Measurements from ENCODE around the gene CYB5R4.
A peak's percentile ranks its signal among the peaks of the same experiment; 100 is the strongest.

The CYB5R4 gene, protein sequence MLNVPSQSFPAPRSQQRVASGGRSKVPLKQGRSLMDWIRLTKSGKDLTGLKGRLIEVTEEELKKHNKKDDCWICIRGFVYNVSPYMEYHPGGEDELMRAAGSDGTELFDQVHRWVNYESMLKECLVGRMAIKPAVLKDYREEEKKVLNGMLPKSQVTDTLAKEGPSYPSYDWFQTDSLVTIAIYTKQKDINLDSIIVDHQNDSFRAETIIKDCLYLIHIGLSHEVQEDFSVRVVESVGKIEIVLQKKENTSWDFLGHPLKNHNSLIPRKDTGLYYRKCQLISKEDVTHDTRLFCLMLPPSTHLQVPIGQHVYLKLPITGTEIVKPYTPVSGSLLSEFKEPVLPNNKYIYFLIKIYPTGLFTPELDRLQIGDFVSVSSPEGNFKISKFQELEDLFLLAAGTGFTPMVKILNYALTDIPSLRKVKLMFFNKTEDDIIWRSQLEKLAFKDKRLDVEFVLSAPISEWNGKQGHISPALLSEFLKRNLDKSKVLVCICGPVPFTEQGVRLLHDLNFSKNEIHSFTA

DNA sequence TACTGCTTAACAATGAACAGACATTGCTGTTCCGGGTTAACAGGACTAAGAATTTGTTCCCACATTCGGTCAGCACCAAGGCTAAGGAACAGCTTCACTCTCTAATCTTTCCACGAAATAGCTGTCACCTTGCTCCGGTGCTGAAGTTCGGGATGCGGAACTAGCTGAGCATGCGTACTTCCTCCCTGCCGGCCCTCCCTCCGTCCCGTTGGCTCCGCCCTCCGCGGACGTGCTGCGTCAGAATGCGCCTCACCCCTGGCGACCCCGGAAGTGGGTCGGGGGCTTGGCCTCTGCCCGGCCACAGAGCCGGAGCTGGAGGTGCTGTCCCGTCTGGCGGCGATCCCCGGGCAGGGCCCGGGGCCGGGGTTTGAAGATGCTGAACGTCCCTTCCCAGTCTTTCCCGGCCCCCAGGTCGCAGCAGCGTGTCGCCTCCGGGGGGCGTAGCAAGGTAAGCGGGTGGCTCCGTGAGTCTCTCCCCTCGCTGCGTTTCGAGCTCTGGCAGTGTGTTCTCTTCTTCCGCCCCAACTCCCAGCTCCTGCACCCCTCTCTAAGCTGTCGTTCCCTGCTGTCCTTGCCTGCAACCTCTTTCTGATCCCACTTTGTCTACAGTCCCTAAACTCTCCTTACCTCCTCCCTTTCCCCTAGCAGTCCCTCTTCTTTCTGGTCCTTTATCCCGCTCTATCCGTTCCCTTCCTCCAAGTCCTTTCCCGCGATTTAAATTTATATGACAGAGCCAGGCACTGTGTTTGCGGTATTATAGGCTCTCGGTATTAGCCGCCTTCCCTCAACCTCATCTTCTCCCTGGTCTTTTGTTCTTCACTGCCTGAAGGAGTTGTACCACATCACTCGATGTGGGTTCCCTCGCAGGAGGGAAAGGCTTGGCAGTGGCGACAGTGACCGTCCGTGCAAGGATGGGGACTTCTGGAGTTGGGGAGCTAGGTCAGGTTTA lies at the start of gene CYB5R4:
Gene CYB5R4 (plus strand): TSS at position 280 of the 949 bp plus-strand sequence. CDS start 94 bp downstream, at position 374.
- peak within 1 kb of the TSS; percentile 89 for H3K4me3 ChIP-seq (ENCODE audit: low read depth, low read length)

DNA sequence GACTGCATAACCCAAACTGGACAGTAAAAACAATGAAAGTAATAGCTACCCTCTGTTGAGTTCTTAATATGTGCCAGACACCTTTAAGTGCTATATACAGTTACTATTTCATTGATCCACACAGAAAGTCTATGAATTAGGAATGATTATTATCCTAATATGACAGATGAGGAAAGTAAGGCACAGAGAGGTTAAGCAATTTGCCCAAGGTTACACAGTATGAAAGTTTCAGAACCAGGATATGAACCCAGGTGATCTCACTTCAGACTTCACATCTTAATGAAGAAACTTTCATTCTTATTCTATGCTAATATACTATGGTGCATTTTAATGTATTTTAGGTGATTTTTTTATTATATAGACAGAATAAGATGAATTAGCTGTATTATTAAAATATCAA lies 46.9 kb upstream of the CYB5R4 start:
- no peak overlapping the region for H3K4me3 ChIP-seq (ENCODE audit: low read depth, low read length)

DNA sequence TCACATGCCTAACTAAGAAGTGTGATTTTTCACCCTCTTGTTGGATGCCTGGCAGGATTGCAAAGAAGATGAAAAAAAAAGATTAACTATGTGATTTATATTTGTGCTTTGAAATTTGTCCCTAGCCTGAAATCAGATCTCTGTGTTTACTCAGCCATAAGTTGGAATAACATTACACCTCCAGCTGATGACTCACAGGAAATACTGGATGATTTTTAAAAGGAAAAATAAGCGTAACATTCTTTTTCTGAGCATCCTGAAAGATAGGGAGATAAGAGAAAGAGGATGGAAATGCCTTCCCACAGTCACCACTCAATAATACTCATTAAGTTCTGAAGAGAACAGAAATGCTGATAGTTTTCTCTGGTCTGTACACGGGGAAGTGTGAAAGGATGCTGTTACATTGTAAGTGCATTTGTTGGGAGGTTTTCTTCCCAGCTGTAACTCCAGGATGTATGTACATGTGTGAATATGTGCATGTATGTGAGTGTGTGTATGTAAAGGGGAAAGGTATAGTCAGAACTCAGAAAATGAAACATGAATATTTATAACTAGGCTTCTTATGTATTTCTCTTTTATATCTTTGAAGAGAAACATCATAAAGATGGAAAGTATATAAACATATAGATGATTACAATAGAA lies 43.7 kb upstream of the CYB5R4 start:
- no peak overlapping the region for H3K4me3 ChIP-seq (ENCODE audit: low read depth, low read length)

DNA sequence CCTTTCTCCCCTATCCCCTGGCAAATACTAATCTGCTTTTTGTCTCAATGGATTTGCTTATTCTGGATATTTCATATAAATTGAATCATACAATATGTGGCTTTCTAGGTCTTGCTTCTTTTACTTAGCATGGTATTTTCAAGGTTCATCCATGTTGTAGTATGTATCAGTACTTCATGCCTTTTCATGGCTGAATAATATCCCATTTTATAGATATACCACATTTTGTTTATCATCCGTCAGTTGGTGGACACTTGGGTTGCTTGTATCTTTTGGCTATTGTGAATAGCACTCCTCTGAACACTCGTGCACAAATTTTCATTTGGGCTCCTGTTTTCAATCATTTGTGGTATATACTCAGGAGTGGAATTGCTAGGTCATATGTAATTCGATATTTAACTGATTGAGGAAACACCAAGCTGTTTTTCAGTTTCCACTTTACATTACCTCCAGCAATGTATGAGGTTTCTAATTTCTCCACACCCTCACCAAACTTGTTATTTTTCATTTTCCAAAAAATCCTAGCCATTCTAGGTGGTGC lies 36.8 kb upstream of the CYB5R4 start:
- H3K4me3 ChIP-seq (ENCODE audit: low read depth, low read length) = no peak overlapping the region

DNA sequence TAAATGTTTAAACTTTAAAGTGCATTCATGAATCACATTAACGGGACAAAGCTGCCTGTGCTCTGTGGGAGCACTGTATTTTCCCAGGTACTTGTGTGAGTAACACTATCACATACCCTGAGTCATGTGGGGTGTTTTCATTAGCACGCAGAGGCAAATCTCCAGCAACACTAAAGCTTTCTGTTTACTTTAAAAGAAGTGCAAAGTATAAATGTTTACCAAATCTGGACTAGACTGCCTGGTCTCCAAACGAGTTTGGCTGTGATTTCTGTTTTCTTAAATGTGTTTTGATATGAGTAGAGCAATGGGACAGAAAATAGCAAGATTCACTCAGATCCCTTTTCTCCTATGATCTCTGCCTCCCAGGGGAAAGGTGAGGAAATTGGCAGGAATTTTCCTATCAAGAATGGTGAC lies 35.1 kb upstream of the CYB5R4 start:
- H3K4me3 ChIP-seq (ENCODE audit: low read depth, low read length) = no peak overlapping the region

DNA sequence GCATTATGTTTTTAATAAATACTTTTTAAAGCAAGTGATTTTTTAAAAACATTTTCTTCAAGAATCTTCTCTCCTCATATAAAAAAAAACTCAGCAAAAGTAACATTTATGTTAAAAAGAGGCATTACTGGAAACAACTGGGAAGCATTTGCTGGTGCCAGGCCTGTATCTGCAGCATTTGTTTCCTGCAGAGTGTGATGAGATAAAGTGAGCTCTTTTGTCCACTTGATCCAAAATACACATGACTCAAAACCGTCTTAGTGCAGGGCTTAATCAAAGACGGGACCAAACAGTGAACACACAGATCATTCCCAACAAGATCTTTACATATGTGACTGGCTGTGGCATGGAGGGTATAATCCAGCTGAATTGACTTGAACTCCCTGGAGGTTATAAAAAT lies 34.7 kb upstream of the CYB5R4 start:
- no peak overlapping the region for H3K4me3 ChIP-seq (ENCODE audit: low read depth, low read length)

DNA sequence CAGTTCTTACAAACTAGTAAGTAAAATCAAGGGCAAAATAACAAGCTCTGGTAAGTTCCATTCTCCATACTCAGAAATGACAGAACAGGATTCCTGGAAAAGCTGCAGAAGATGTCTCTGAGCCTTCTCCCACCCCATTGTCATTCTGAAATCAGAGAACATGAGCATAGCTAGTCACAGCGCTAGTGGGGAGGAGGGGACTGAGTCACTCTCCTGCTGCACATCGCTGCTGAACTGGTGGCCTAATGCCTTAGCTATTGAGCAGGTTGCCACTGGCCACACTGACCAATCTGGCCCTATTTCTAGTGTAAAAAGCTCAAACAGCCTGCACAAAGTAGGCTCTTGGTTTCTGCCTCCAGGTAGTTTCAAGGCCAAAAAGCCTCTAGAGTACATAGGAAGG lies 32.4 kb upstream of the CYB5R4 start:
- no peak overlapping the region for H3K4me3 ChIP-seq (ENCODE audit: low read depth, low read length)

DNA sequence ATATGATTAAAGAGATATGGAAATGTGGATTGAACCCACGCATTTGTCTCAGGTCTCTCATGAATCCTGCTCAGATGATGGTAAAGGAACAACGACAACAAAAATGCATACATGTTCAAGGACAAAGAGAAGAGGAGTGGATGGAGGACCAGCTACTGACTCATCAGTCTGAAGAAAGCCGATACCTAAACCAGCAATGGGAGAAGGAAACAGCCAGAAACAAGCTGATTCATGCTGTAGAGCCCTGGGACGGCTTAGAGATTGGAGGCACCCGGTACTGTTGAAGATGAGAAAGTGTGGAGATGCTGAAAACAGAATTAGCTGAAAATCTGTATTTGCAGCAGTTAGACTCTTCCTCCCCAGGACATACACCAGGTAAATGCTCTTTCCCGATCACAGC lies 20.8 kb upstream of the CYB5R4 start:
- no peak overlapping the region for H3K4me3 ChIP-seq (ENCODE audit: low read depth, low read length)

DNA sequence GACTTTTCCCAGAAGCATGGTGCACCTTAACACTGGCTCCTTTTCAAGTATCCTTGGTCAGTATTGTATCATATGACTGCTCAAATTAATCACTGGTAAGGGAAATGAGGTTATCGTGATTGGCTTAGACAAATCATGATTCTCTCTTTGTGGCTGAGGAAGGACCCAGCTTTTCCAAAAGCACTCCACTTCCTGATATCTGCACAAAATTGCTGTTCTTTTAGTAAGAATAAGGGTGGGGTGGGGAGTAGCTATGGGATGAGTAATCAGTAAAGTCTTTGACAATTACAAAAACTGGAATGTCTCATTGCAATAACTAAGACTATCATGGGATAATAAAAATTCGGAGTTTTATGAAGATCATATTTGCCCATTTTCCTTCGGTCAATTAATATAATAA lies 15.3 kb upstream of the CYB5R4 start:
- H3K4me3 ChIP-seq (ENCODE audit: low read depth, low read length) = no peak overlapping the region

DNA sequence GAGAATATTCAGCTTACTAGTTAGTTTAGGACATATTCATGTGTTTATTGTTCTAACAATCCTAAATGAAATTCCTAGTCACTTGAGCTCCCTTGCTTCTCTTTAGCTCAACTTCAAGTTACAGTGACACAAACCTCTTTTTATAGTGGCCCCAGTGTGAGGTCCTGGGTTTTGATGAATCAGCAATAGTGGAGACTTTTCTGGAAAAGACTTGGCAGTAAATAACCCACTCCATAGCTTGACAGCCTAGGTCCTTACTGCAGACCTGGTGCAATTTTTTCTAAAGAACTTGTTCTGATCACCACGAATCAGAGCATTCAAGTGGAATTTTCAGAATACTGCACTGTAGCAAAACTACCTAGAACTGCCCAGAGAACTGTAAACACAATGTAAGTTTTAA lies 13.2 kb upstream of the CYB5R4 start:
- no peak overlapping the region for H3K4me3 ChIP-seq (ENCODE audit: low read depth, low read length)

DNA sequence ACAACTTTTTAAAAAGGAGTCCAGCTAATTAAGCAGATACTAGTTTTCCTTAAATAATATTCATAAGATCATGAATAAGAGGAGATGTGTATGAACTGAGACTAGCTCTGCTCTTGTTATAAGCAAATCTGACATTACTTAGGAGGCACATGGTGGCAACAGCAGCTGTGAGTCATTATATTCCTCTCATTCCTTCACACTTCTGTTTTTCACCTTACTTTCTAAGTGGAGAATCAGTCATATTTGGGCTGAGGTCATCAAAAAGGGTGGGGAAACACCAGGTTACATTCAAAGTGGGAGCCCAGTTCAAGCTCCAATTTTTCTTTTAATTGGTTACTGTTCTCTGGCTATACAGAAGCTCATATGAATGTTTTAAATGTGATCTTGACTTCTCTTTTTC lies 12.3 kb upstream of the CYB5R4 start:
- no peak overlapping the region for H3K4me3 ChIP-seq (ENCODE audit: low read depth, low read length)

DNA sequence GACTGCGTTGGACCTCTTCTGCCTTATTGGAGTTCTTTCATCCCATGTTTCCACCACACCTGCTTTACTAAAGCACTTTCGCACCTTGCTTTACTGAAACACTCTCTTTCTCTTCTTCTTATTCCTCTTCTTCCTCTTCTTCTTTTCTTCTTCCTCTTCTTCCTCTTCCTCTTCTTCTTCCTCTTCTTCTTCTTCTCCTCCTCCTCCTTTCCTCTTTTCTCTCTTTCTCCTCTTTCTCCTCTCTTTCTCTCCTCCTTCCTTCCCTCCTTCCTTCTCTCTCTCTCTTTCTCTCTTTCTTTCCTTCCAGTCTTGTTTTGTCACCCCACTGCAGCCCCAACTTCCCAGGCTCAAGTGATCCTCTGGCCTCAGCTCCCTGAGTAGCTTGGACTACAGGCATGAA lies 10.4 kb upstream of the CYB5R4 start:
- no peak overlapping the region for H3K4me3 ChIP-seq (ENCODE audit: low read depth, low read length)

DNA sequence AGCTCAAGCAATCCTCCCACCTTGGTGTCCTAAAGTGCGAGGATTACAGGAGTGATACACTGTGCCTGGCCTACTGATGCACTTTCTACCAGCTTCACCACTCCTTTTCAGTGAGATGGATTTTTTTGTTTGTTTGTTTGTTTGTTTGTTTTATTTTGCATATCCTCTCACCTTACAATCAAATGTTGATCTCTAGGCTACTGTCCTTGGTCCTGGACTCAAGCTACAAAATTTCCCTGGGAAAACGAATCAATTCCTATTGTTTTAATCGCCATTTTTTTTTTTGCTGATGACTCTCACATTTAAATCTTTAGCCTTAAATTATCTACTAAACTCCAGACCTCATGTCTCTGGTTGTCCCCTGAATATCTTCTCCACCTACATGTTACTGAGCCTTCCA lies 9.9 kb upstream of the CYB5R4 start:
- H3K4me3 ChIP-seq (ENCODE audit: low read depth, low read length) = no peak overlapping the region

DNA sequence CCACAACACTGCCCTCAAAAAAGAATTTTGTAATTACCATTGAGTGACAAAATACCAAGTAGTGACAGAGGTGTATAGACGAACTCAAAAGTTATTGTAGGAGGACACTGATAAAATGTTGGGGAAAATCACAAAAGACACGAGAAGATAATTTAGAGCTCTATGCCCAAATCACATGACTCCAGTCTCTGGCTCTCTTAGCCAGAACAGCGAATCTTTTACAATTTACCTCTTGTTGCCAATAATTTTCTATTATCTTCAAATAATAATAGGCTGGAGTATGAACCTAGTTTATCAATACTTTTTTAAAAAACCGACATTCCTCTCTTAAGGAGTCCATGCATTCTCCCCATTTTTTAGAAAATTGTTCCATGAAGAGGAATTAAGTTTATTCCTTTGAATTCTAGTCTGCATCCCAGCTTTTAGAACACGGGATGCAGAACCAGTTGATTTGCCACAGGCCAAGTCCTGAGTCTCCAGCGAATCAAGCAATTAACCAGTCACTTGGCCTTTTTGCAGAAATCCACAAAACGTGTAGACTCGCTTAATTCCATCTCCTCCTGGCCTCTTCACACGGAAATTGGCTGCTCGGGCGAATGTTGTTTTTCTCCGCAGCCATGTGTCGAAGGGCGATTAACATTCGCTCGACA lies 6.8 kb upstream of the CYB5R4 start:
- peak overlapping the region; percentile 42 for H3K4me3 ChIP-seq (ENCODE audit: low read depth, low read length)

DNA sequence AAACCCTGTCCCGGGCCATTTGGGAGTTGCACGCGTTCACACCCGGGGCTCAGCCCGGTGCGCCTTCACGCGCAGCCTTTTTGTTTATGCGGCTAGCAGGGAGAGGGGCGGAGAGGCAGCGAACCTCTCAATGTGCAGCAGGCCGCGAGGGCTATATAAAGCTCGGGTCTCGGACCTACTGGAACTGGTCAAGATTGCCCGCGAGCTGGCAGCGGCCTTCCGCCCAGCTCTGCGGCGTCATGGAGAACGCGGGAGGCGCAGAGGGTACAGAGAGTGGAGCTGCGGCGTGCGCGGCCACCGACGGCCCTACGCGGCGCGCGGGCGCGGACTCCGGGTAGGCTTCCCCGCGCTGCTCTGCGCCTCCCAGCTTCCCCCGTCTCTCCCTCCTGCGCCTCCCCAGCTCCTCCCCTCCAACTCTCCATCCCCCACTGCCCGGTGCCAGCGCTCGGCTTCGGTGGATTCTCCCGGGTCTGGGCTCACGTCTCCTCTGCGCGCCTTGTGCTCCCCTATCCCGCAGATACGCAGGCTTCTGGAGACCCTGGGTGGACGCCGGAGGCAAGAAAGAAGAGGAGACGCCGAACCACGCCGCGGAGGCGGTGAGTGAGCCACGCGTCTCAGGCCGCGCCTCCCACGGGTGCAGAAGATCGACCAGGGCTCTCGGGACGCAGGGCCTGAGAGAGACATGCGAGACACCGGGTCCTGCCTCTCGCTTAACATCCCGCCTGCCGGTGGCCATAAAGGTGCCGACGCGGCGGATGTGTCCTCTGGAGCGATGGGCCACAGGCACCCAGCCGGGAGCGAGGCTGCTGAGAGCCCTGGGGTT lies 6.1 kb upstream of the CYB5R4 start, which contains the start of gene RIPPLY2:
Gene RIPPLY2 (plus strand): TSS at position 183 of the 823 bp plus-strand sequence. CDS start 57 bp downstream, at position 240.
- H3K4me3 ChIP-seq (ENCODE audit: low read depth, low read length) = peak within 1 kb of the TSS; percentile 42

DNA sequence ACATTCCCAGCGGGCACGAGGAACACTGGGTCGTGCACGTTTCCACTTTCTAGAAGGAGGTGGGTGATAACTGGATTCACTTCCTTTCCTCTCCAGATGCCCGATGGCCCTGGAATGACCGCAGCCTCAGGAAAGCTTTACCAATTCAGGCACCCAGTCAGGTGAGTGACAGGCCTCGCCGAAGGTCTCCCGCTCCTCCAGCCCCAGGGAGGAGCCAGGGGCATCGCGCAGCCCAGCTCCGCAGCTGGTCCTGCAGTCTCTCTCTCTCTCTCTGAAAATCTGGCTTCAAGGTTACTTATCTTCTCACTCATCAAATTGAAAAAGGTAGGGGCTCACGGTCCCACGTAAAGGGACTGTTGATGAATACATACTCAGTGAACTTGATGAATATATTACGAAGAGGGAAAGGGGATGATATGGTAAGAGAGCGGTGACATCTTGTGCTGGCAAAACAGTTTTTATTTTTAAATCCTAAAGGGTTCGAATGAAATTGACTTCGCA lies 5.4 kb upstream of the CYB5R4 start:
- peak overlapping the region; percentile 42 for H3K4me3 ChIP-seq (ENCODE audit: low read depth, low read length)

DNA sequence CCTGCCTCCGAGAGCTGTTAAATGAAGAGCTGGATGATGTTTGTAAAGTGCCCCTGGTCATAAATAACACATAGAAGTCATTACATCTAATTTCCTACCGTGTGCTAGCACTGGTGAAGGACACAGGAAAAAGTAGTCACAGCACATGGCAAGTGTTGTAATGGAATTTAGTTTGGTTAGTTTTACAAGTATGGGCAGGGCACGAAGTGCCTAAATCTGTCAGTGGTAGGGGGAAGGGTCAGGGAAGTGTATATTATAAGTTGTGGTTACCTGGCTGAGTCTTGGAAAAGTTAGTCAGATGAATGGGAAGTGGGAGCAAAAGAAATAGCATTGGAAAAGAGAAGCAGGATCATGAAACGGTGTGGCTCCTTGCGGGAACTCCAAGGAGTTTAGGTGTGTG lies 4.7 kb upstream of the CYB5R4 start:
- H3K4me3 ChIP-seq (ENCODE audit: low read depth, low read length) = no peak overlapping the region

DNA sequence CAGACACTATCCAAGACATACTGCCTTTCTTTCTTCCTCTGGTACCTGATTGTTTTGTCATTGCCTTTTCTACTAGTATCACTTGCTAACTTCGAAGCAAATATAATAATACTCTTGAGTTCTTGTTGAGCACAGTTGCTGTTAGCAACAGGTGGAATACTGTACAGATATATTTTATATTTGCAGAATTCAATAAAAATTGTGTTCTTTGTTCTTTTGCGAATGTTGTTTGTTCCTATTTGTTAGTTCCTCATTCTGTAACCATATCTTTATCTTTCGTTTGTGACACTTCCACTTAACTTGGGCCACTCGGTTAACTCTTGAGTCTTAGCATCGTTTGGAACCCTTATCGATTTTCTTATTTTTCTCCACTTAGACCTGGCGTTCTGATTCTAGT lies 868 bp downstream of the CYB5R4 start:
- H3K4me3 ChIP-seq (ENCODE audit: low read depth, low read length) = peak overlapping the region; percentile 89

DNA sequence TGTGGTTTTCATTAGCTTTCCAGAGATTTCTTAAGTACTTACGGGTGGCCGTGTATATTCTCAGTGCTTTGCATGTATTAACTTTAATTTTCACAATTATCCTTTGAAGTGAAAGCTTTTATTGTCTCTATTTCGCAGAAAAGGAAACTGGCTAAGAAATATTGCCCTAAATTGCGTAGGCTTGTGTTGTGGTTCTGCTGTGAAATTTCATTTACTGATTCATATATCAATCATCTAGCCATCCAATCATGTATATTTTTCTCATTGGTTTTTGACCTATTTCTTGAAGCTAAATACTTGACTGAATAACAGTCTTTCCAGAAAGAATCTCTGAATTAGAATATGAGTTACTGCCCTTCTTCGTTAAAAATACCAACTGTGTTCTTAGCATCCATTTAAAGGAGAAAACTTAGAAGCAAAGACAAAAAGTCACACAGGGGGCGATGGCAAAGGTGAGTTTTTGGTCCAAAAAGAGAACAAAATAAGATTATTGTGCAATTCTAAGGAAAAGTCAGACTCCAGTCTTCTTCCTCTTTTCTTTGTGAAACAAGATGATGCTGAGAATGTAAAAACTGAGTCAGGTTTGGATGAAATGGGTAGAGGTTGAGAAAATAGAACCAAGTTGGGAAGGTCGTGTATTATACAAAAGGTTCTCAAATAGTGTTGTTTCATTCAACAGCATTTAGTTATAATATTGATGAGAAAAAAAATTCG lies 1.4 kb downstream of the CYB5R4 start:
- peak overlapping the region; percentile 89 for H3K4me3 ChIP-seq (ENCODE audit: low read depth, low read length)
